Tibial artery (tissue), 4 donors: Measurements from ENCODE around the gene SSU72.

ENCODE experiments used
- DNase-seq, 2 donors: peaks; one replicate each; pipeline ENCODE4 v3.0.0-alpha.2; 2019
- H3K27ac ChIP-seq, 2 donors: fragments of 200-600 bp; sonication (generic) in 1 of 2; 1 replicate in 1 of 2; 2 replicates in 1 of 2; pipeline ENCODE4 v1.5.1; 2018 to 2019; ENCODE audit warnings: mild to moderate bottlenecking in 1 of 2
- H3K27me3 ChIP-seq, 2 donors: fragments of 200-600 bp; sonication (generic) in 1 of 2; one replicate each; pipeline versions ENCODE4 v1.5.1 to v1.6.0; 2016 to 2019
- H3K36me3 ChIP-seq, 3 donors: fragments of 200-600 bp; sonication (generic) in 2 of 3; one replicate each; pipeline ENCODE4 v1.5.1; 2016 to 2019; ENCODE audit warnings: mild to moderate bottlenecking in 2 of 3
- H3K4me1 ChIP-seq, 4 donors: fragments of 200-600 bp; sonication (generic) in 2 of 4; 1 replicate in 3 of 4; 2 replicates in 1 of 4; pipeline ENCODE4 v1.5.1; 2016 to 2019
- H3K4me3 ChIP-seq, 2 donors: fragments of 200-600 bp; sonication (generic) in 1 of 2; 1 replicate in 1 of 2; 2 replicates in 1 of 2; pipeline ENCODE4 v1.5.1; 2018 to 2019; ENCODE audit warnings: mild to moderate bottlenecking in 2 of 2
- H3K9me3 ChIP-seq, 3 donors: fragments of 200-600 bp; sonication (generic) in 1 of 3; one replicate each; pipeline ENCODE4 v1.5.1; 2016 to 2019
- CTCF ChIP-seq, 2 experiments: fragments of 200-600 bp in 1 of 2; fragments of 450-650 bp in 1 of 2; IDR thresholded peaks; one replicate each; pipeline ENCODE4 v1.5.1; 2017 to 2019; ENCODE audit warnings: antibody characterized with exemption in 2 of 2, mild to moderate bottlenecking in 1 of 2, moderate library complexity in 1 of 2
- intact Hi-C: fragments of 100-400 bp; cut with DNase I; formaldehyde crosslinking; loops from one replicate; pipeline ENCODE4 v1.15.0; 2023; ENCODE audit warnings: low total_unique reads

Gene SSU72

GRCh38 chr1:1548591-1548990 lies 26.1 kb downstream of the SSU72 start:
- H3K9me3 ChIP-seq, result no peaks in the 10 kb centered on the region
- no peak for DNase-seq
- H3K4me3 ChIP-seq, result no peak overlapping the region
- no peaks in the 10 kb centered on the region for H3K27me3 ChIP-seq
- intact Hi-C loops, result no loop called here
- peaks cover 0 to 16% (median 9%) of the 10 kb centered on the region in 4 donors for H3K4me1 ChIP-seq
- H3K27ac ChIP-seq, result no peak overlapping the region
- peaks cover 0 to 9% (median 2%) of the 10 kb centered on the region in 3 donors for H3K36me3 ChIP-seq
- no peak for TF ChIP-seq CTCF (IDR thresholded peaks at IDR 0.05)

- Histone ChIP-seq H3K4me1 (peaks cover 0 to 16% (median 12%) of the 10 kb centered on the region in 4 donors), H3K36me3 (peaks cover 0 to 20% (median 13%) of the 10 kb centered on the region in 3 donors), H3K4me3 (no peak overlapping the region), H3K27me3 (no peaks in the 10 kb centered on the region), H3K27ac (no peak overlapping the region), H3K9me3 (no peaks in the 10 kb centered on the region)
- intact Hi-C loops, result no loop called here
- no peak for TF ChIP-seq CTCF (IDR thresholded peaks at IDR 0.05)
- no peak for DNase-seq
These were observed 27.2 kb downstream of the SSU72 start for GRCh38 chr1:1547476-1547875.

GRCh38 chr1:1547011-1547410 lies 27.7 kb downstream of the SSU72 start:
- Histone ChIP-seq H3K4me1 (peaks cover 0 to 16% (median 12%) of the 10 kb centered on the region in 4 donors), H3K36me3 (peaks cover 0 to 24% (median 17%) of the 10 kb centered on the region in 3 donors), H3K27ac (no peak overlapping the region), H3K4me3 (no peak overlapping the region), H3K27me3 (no peaks in the 10 kb centered on the region), H3K9me3 (no peaks in the 10 kb centered on the region)
- intact Hi-C loops, result no loop called here
- TF ChIP-seq CTCF (IDR thresholded peaks at IDR 0.05), result no peak
- no peak for DNase-seq

- Histone ChIP-seq H3K27me3 (no peaks in the 10 kb centered on the region), H3K9me3 (no peaks in the 10 kb centered on the region), H3K4me3 (no peak overlapping the region), H3K4me1 (peaks cover 0 to 17% (median 12%) of the 10 kb centered on the region in 4 donors), H3K36me3 (peaks cover 0 to 33% (median 21%) of the 10 kb centered on the region in 3 donors), H3K27ac (no peak overlapping the region)
- TF ChIP-seq CTCF (IDR thresholded peaks at IDR 0.05), result no peak
- intact Hi-C loops, result no loop called here
- no peak for DNase-seq
These were observed 28.5 kb downstream of the SSU72 start for GRCh38 chr1:1545946-1546737.

GRCh38 chr1:1544544-1544943 lies 30.1 kb downstream of the SSU72 start:
- intact Hi-C loops, result no loop called here
- no peak for DNase-seq
- no peaks in the 10 kb centered on the region for H3K27me3 ChIP-seq
- no peak for TF ChIP-seq CTCF (IDR thresholded peaks at IDR 0.05)
- no peaks in the 10 kb centered on the region for H3K9me3 ChIP-seq
- H3K27ac ChIP-seq, result no peak overlapping the region
- peaks cover 0 to 35% (median 21%) of the 10 kb centered on the region in 3 donors for H3K36me3 ChIP-seq
- H3K4me1 ChIP-seq, result peaks cover 0 to 19% (median 9%) of the 10 kb centered on the region in 4 donors
- no peak overlapping the region for H3K4me3 ChIP-seq
